Neural cell (in vitro differentiated cells): Measurements from ENCODE around the gene NCF4.

Experiments
- CTCF ChIP-seq: fragments of 450-650 bp; IDR thresholded peaks from 2 replicates; pipeline ENCODE4 v1.5.1; 2014; ENCODE audit warnings: antibody characterized with exemption, mild to moderate bottlenecking, moderate library complexity; ENCODE audit not compliant: poor library complexity, severe bottlenecking
- MXI1 ChIP-seq: fragments of 450-650 bp; conservative IDR thresholded peaks from 2 replicates; pipeline ENCODE4 v1.6.1; 2014; ENCODE audit warnings: antibody characterized with exemption, mild to moderate bottlenecking; ENCODE audit not compliant: poor library complexity, severe bottlenecking
- POLR2AphosphoS5 ChIP-seq: IDR thresholded peaks from 2 replicates; pipeline ENCODE4 v1.6.1; 2012

GRCh38 chr22:36916034-36916433 lies 55.2 kb downstream of the NCF4 start:
- TF ChIP-seq MXI1 (no peak), CTCF (no peak), POLR2AphosphoS5 (no peak)
